Rectal smooth muscle tissue (tissue), 1 donor: Measurements from ENCODE around the gene PEX14.

Source experiments
- H3K27ac ChIP-seq: one replicate; pipeline ENCODE4 v1.7.0; 2013; ENCODE audit warnings: low read depth, low read length, inconsistent platforms
- H3K27me3 ChIP-seq: one replicate; pipeline ENCODE4 v1.7.0; 2013; ENCODE audit warnings: low read length; ENCODE audit not compliant: control insufficient read depth, insufficient read depth
- H3K36me3 ChIP-seq: one replicate; pipeline ENCODE4 v1.7.0; 2013; ENCODE audit warnings: low read length; ENCODE audit not compliant: control insufficient read depth, insufficient read depth
- H3K4me1 ChIP-seq: one replicate; pipeline ENCODE4 v1.7.0; 2013; ENCODE audit warnings: low read length; ENCODE audit not compliant: control insufficient read depth, insufficient read depth
- H3K4me3 ChIP-seq: one replicate; pipeline ENCODE4 v1.7.0; 2013; ENCODE audit warnings: low read length
- H3K9ac ChIP-seq: one replicate; pipeline ENCODE4 v1.7.0; 2013; ENCODE audit warnings: low read length

PEX14 gene

GRCh38 chr1:10674700-10675609 is 200.2 kb downstream of the PEX14 start:
- H3K9ac ChIP-seq, result peak overlapping the region; percentile 30
- H3K4me1 ChIP-seq, result peaks cover 79% of the 10 kb centered on the region
- peak overlapping the region; percentile 27 for H3K4me3 ChIP-seq
- peak overlapping the region; percentile 96 for H3K27ac ChIP-seq
- no peaks in the 10 kb centered on the region for H3K36me3 ChIP-seq
- no peaks in the 10 kb centered on the region for H3K27me3 ChIP-seq

GRCh38 chr1:10675813-10676212 is 201.1 kb downstream of the PEX14 start:
- peak overlapping the region; percentile 96 for H3K27ac ChIP-seq
- peaks cover 74% of the 10 kb centered on the region for H3K4me1 ChIP-seq

GRCh38 chr1:10676963-10677362 is 202.2 kb downstream of the PEX14 start:
- Histone ChIP-seq H3K27ac (peak overlapping the region; percentile 96), H3K4me1 (peaks cover 71% of the 10 kb centered on the region), H3K4me3 (peak overlapping the region; percentile 6), H3K27me3 (no peaks in the 10 kb centered on the region), H3K9ac (no peak overlapping the region), H3K36me3 (no peaks in the 10 kb centered on the region)

More at GRCh38 chr1:10675813-10676212, 201.1 kb downstream of the PEX14 start:
- Histone ChIP-seq H3K9ac (peak overlapping the region; percentile 30), H3K36me3 (no peaks in the 10 kb centered on the region), H3K4me3 (no peak overlapping the region), H3K27me3 (no peaks in the 10 kb centered on the region)

- peaks cover 75% of the 10 kb centered on the region for H3K4me1 ChIP-seq
- H3K9ac ChIP-seq, result no peak overlapping the region
- no peaks in the 10 kb centered on the region for H3K36me3 ChIP-seq
- peak overlapping the region; percentile 6 for H3K4me3 ChIP-seq
- no peaks in the 10 kb centered on the region for H3K27me3 ChIP-seq
- peak overlapping the region; percentile 96 for H3K27ac ChIP-seq
Measured at GRCh38 chr1:10677491-10678391, 203.0 kb downstream of the PEX14 start.

- H3K27ac ChIP-seq, result peak overlapping the region; percentile 96
- peaks cover 81% of the 10 kb centered on the region for H3K4me1 ChIP-seq
Measured at GRCh38 chr1:10678402-10678801, 203.7 kb downstream of the PEX14 start.

GRCh38 chr1:10678852-10679251 is 204.1 kb downstream of the PEX14 start:
- Histone ChIP-seq H3K4me3 (peak overlapping the region; percentile 7), H3K27me3 (no peaks in the 10 kb centered on the region), H3K4me1 (peaks cover 82% of the 10 kb centered on the region), H3K27ac (peak overlapping the region; percentile 96), H3K9ac (no peak overlapping the region), H3K36me3 (no peaks in the 10 kb centered on the region)

More at GRCh38 chr1:10678402-10678801, 203.7 kb downstream of the PEX14 start:
- Histone ChIP-seq H3K9ac (no peak overlapping the region), H3K27me3 (no peaks in the 10 kb centered on the region), H3K4me3 (no peak overlapping the region), H3K36me3 (no peaks in the 10 kb centered on the region)

- Histone ChIP-seq H3K4me1 (peaks cover 82% of the 10 kb centered on the region), H3K36me3 (no peaks in the 10 kb centered on the region), H3K27ac (peak overlapping the region; percentile 96), H3K4me3 (peak overlapping the region; percentile 19), H3K9ac (no peak overlapping the region), H3K27me3 (no peaks in the 10 kb centered on the region)
Measured at GRCh38 chr1:10679496-10680220, 204.9 kb downstream of the PEX14 start.
